ENCODE data around the gene MPP1.

MPP1 gene

DNA sequence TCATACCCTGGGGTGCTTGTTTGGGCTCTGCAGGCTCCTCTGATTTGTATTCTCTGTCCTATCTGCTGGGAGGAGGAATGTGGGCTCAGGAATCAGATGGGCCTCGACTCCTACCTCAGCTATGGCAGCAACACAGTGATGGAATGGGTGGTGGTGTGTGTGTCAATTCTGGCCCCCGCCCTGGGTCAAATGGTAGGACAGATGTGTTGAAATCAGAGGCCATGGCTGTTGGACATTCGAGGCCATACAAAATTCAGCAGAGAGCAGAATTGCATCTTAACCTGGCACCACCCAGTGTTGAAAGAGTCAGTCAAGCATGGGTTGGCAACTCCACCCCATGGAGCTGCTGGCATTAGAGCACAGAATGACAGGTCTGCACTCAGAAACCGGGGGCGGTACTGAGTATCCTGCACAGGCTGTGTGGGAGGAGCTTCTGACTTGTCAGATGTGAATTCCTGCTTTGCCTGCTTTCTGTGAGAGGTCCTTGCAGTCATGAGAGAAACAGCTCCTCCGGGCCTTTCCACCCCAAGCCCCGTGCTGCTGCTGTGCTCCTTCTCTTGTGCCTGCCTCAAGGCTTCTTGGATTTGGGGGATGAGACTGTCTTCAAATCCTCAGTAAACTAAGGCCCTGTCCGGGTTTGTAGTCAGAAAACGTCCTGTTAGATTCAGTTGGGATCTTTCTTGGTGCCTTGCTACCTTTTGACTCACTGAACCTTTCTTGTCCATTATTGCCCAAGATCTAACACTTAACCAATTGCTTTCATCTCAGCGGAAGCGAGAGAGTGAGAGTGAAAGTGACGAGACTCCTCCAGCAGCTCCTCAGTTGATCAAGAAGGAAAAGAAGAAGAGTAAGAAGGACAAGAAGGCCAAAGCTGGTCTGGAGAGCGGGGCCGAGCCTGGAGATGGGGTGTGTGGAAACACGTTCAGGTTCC, 29.6 kb downstream of the MPP1 start:
- no peak for DNase-seq (ENCODE audit: low read depth)

DNA sequence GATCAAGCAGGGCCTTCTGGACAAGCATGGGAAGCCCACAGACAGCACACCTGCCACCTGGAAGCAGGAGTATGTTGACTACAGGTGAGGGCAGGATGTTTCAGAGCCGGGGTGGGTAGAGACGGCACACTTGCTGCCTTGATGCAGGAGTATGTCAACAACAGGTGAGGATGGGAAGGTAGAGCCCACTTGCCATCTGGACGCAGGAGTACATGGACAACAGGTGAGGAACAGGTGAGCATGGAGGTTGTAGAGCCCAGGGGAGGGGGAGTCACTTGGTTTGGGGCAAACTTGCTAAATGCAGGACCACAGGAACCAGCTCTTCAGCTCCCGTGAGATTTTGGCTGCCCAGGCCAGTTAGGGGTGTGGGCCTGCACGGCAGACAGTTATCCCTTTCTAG, 30.7 kb downstream of the MPP1 start:
- no peak for DNase-seq (ENCODE audit: low read depth)

DNA sequence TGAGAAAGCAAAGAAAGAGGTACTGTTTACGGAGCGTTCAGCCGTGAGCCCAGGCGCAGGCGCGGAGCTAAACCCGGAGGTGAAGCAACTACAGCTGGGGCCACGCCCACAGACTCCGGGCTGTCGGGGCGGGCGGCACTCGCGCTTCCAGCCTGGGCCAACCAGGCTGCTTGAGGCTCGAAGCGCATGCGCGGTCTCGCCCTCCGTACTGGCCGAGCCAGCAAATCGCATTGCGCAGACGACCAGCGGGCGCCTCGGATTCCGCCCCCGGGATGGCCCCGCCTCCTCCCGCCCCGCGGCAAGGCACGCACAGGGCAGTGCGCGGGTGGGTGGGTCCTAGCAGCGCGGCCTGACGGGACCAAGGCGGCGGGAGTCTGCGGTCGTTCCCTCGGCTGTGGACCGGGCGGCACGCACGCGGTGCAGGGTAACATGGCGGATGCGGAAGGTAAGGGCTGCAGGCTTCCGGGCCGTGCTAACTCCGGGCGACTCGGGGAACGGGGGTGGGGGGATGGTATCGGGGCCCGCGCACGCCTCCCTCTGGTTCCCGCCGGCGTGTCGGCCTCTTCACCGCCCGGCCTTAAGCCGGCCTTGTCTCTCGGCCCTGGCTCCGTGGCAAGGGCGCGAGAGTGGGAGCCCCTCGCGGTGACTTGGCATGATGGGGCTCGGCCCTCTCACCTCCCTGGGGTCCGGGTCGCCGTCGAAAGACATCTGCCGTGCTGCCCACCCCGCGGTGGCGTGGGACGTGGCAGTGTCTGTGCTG, 42.6 kb downstream of the MPP1 start, which contains the start of gene DKC1:
DKC1 (plus strand) TSS at position 328 of the 760 bp plus-strand sequence; CDS start at position 430, 102 bp downstream.
- peak; percentile 91 for DNase-seq (ENCODE audit: low read depth)

DNA sequence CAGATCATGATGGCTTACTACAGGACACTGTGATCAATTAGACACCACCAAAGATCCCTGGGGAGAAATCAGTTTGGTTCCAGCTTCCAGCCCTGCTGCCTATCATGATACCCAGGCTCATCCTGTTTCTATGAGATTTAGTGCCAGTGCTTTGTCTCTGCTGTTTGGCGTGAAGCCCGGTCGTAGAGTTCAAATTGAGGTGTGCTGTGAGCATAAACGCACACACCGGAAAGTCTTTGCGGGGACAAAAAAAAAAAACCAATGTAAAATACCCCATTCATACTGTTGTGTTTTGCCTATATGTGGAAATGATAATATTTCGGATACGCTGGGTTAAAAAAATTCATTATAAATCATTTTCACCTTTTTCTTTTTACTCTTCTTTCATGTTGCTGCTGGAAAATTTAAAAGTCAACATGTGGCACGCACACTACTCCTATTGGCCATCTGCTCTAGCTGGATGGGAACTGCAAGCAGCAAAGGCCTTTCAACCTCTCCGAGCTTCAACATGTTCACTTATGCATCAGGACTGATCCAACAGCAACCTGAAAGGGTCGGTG, 43.2 kb downstream of the MPP1 start:
- no peak for DNase-seq (ENCODE audit: low read depth)

DNA sequence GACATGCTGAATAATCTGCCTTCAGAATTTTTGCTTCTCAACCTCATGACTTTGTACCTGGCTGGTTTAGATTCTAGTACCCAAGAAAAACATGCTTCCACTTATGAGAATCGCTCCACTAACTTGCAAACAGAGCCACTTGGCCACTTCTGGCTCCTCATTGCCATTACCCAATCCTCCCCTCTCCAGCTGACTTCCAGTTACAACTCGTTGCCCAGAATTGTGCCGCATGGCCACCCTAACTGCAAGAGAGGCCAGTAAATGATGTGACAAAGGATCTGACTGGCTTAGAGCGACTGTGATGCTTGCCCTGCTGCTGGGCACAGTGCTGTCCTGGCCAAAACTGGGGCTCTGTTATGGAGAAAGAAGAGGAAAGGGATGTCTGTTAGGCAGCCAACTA, 46.6 kb downstream of the MPP1 start:
- no peak for DNase-seq (ENCODE audit: low read depth)

DNA sequence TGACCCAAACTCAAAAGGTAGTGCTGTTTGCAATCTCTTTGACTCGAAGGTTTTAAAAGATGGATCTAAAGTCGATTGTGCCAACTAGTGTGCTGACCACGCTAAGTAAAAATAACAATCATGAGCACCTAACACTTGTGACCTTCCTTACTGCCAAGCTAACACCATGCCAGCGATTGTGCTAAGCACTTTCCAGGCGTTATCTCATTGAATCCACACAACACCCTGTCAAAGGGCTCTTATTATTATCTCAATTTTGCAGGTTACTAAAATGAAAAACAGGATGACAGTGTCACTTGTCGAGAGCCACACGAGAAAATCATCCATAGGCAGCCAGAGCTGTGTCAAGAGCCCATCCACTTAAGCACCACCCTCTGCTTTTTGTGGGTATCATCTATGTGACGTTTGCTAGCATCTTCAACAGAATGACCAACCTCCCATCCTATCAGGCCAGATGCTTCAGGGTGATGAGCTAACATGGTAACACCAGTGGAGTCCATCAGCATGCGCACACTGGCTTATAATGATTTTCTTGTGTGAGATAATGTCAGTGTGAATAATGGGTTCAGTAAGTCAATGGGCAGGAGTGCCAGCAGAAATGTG, 53.5 kb downstream of the MPP1 start:
- DNase-seq (ENCODE audit: low read depth) = no peak

DNA sequence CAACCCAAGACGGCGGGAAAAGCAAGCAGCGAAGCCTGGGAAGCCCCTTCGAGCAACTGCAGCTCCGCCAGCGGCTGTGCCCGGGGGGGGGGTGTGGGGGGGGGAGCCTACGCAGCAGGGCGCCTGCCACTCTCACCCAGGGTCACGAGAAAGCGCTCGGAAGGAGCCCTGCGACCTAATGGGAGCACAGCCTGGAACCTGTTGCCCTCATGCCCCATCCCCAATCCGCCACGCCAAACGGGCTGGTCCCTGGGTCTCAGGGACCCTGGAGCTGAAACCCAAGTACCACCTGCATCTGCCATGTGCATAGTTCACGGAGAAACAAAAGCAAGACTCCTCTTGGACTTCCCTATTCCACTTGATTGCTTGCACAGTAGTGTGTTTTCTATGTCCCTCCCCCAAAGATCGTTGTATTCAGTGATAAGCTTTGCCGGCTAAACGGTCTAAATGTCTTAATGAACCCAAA, 54.0 kb downstream of the MPP1 start:
- no peak for DNase-seq (ENCODE audit: low read depth)

DNA sequence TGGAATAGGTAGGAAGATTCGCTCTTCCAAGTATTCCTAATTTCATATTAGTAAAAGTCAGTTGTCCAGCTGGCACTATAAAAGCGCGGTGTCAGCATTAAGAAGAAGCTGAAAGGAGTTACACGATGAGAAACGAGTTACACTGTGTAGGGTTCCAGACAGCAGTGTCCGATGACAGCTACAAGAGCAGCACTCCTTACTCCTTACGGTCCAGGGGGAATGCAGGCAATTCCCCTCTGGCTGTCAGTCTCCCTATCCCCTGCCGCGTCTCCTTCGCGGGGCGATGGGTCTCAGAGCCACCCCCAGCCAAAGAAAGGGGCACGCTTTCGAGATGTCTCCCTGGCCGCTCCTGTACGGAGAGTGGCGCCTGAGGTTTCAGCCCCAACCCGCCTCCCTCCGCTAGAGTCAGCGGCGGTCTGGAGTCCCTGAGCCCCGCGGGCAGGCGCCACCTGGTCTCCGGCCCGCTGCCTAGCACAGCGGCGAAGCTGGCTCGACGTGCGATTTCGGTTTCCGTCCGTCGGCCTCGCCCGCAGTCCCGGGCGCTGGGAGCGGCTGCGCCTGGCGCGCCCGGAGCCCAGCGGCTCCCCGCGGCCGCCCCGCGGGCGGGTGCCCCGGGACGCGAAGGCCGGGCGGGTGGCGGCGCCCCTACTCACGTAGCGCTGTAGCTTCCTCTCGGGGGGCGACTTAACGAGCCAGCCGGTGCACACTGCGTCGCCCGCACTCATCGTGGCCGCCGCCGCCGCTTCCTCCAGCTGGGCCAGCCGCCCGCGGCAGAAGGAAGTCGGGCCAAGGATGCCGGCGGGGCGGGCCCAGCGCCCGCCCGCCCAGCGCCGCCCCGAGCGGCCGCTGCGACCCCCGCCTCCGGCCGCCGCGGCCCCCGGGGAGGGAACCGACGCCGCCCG, 54.7 kb downstream of the MPP1 start, which contains the start of gene GAB3:
GAB3 (minus strand) TSS at position 777 of the 902 bp plus-strand sequence; CDS start at position 725, 52 bp downstream.
- DNase-seq (ENCODE audit: low read depth) = no peak

DNA sequence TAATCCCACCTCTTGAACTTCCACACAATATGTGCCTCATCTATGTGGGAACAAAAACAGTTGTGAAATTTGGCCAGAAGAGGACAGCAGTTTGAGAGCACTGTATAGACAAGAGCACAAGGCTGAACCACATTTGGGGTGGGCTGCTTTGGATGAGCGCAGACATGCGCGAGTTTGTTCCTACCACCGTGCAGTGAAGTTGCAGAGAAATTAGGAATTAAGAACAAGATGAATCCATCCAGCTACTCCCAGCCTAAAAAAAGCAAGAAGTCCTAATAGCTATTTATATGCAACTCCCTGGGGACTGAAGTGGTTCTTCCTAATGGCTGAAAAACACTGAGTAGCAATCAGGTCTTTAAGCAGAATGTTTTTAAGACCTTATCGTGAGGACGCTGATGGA, 55.4 kb downstream of the MPP1 start:
- DNase-seq (ENCODE audit: low read depth) = no peak

DNA sequence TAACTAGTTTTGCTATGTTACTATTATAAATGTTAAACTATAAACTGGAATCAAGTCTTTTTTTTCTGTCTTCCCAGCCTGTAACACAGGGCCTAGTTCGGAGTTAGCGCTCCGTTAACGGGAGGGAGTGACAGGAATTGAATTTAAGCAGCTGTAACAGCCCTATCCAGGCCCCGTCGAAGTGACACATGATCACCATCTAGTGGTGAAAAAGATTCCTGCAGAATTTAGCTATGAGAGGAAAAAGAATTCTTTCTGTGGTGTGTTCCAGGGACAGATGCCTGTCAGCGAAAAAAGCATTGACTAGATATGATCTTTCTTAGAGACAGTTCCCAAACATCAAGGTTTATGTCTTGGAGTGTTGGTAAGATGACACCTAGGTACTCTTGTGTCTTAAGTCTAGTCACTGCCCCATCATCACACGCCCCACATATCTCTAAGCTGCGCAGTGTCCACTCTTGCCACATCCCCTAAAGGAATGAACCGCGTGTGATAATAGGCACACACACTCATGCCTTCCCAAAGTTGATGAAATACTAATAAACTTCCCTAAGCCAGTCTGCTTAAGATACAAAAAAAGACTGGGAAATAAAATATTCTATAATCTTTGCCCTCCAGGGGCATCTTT, 56.5 kb downstream of the MPP1 start:
- DNase-seq (ENCODE audit: low read depth) = peak; percentile 15

DNA sequence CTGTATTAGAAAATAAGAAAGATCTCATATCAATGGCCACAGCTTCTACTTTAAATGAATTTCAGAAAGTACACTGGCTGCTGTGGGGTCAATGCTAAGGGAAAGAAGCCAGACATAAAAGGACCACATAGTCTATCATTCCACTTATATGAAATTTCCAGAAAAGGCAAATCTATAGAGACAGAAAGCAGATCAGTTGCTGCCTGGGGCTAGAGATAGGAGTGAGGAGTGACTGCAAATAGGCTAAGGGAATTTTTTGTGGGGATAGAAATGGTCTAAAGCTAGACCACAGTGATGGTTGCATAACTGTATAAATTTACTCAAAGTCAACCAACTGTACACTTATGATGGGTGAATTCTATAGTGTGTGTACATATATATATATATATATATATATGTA, 62.7 kb downstream of the MPP1 start:
- DNase-seq (ENCODE audit: low read depth) = no peak

DNA sequence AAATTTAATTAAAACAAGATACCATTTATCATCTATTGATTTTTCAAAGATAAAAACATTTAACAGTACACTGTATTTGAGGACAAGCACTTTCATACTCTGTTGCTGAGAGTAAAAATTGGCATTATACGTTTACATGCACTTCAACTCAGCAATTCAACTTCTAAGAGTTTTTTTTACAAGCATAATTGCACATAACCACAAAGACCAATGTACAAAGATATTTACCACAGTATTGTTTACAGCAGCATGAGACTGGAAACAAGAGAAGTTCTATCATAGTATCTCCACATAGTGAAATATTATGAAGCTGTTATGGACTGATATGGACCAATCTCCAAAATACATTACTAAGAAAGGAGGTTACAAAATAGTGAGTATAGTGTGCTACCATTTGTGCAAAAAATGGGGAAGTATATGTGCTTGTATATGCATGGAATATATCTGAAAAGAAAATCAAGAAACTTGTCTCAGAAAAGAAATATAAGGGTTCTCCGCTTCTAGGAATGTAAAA, 65.3 kb downstream of the MPP1 start:
- DNase-seq (ENCODE audit: low read depth) = no peak

DNA sequence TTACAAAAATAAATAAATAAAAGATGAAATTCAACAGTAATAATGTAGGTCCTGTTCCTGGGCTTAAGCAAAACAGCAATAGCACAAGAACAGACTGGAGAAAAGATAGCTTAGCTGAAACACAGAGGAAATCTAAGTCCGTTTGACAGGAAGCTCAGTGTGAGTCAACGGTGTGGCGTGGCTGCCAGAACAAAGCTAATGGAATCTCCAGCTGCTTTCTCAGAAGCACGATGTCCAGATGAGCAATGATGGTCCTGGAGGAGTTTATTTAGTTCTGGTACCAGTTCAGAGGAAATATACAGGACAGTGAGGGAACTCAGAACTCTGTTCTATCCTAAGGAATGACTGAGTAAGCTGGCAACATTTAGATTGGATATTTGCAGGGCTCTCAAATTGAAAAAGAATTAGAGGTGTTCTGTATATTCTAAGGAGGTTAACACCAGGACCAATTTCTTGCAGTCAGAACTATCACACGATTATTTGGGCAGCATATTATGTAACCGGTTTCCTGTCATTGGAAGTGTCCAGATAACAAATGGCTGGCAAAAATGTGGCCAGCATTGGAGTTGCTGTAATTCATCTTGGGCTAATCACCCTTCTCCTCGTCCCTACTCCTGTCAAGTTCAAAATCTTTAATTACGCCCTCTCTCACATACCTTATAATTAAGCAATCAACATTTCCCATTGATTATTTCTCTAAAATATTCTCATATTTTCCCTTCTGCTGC, 67.1 kb downstream of the MPP1 start:
- DNase-seq (ENCODE audit: low read depth) = no peak

DNA sequence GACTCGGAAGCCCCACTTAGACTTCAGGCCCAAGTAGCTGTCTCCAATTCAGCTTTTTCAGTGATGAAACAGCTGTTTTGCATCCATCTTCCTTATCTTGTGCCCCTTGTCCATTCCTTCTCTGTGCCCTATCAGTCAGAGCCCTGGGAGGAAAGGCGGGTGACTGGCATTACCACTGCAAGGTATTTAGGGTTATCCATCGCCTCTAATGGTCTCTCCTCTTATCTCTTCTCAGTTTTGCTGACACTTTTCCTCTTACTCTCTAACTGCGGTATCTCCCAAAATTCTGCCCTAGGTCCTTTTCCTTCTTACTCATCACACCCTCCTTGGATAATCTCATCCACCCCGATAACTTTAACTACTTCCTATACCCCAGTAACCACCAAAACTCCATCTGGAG, 68.1 kb downstream of the MPP1 start:
- no peak for DNase-seq (ENCODE audit: low read depth)

DNA sequence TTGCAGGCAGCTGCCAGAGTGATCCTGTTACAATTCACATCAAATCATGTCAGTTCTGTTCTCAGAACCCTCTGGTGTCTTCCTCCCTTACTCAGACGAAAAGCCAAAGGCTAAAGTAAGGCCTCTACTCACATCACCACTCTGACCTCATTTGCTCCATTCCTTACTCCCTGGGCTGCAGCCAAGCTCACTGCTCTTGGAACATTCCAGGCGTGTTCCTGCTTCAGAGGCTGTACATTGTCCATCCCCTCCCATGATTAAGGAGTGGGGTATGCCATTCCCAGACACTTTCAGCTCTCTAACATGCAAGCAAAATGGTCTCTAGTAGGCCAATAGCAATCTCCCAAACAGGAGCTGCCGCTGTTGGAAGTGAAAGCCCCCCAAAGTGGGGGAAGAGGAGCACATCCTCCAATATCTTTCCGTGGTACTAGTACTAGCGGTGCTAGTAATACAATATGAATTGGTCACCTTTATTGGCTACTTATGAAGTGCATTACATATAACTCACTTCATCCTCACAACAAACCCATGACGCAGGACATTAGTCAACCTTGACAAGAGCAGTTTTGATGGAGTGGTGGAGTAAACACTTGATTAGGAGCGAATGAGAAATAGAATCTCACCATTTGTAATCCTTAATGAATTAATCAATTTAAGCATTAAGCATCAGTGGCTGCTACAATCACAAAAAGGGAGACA, 69.4 kb downstream of the MPP1 start:
- no peak for DNase-seq (ENCODE audit: low read depth)

DNA sequence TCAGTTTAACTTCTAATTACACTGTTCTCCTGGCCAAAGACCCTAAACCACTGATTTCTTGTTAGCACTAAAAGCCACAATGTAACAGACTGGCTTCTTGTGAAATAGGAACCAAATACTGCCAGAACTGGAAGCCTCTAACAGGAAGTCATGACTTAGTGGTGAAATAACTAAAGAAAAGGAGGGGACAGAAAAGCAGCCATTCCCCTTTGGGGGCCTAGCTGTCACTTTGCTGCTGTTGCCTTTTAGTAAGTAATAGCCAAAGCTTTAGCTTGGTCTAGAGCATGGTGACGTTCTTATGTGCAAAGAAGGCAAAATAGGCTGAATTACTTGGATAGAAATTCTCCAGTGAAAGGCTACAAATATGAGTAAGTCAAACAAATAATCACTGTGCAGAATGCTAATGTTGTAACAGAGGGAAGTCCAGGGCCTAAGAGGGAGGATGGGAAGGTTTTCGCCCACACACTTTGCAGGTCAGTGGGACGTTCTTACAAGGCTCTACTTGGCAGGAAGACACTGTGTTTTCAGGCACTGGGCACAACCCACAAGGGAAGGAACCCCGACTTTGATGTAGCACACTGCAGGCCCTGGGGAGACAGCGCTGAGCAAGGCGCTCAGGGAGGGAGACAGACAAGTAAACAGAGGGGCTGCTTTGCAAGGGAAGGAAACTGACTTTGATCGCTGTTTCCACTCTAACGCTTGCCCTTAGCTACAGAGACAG, 71.1 kb downstream of the MPP1 start:
- DNase-seq (ENCODE audit: low read depth) = no peak

DNA sequence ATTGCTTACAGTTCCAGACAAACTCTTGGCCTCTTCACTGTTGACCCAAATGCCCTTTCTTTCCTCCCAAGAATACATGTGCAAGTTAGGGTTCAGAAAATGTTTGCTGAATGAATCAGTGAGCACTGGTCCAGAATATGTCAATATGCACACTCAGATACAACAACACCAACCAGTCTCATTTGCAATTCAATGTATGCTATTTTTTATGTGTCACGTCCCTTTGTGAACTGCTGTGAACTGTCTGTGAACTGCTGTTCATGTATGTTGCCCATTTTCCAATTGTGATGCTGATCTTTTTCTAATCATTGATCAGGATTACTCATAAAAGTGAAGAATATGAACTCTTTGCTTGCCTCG, 72.2 kb downstream of the MPP1 start:
- DNase-seq (ENCODE audit: low read depth) = no peak

DNA sequence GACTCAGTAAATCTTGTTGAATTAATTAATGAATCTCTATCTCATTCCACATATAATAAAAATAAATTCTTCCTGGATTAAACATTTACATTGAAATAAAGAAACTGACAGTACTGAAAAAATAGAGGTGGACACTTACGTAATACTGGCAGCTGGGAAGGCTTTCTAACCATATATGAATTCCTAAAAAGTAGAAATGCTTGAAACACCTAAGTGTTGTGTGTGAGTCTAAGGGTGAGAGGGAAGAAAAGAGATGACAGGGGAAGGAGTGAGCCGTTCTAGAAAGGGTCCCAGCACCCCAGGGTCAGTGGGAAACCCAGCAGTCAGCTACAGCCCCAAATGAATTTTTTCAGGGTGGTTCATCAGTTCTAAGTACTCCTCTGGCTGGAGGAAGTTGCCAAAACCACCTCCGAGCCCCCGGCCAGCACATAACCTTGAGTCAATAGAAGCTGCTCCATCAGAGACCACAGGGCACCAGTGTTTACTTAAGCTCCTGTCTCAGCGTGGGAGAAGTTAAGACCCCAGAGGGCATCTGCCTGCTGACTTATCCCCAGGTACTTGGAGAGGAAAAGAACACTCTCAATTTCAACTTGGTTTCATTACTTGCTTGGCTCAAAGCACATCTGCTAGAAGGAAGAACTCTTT, 72.7 kb downstream of the MPP1 start:
- no peak for DNase-seq (ENCODE audit: low read depth)

Measured in T follicular helper cell (primary cell).